ENCODE data around the gene SOX4. TPM values are rescaled to one million over a fixed set of nuclear protein-coding genes. Genes with fewer than 3 reads are reported as not detected.

Gene SOX4
- total RNA-seq, 1 experiment from 2014 or later, result 59.3 TPM

- no peak for DNase-seq (ENCODE audit: extremely low read depth, low read depth)
Measured at GRCh38 chr6:21592953-21593352, 598 bp upstream of the SOX4 start.

- no peak for DNase-seq (ENCODE audit: extremely low read depth, low read depth)
Measured at GRCh38 chr6:21593927-21594415, 420 bp downstream of the SOX4 start.

DNA sequence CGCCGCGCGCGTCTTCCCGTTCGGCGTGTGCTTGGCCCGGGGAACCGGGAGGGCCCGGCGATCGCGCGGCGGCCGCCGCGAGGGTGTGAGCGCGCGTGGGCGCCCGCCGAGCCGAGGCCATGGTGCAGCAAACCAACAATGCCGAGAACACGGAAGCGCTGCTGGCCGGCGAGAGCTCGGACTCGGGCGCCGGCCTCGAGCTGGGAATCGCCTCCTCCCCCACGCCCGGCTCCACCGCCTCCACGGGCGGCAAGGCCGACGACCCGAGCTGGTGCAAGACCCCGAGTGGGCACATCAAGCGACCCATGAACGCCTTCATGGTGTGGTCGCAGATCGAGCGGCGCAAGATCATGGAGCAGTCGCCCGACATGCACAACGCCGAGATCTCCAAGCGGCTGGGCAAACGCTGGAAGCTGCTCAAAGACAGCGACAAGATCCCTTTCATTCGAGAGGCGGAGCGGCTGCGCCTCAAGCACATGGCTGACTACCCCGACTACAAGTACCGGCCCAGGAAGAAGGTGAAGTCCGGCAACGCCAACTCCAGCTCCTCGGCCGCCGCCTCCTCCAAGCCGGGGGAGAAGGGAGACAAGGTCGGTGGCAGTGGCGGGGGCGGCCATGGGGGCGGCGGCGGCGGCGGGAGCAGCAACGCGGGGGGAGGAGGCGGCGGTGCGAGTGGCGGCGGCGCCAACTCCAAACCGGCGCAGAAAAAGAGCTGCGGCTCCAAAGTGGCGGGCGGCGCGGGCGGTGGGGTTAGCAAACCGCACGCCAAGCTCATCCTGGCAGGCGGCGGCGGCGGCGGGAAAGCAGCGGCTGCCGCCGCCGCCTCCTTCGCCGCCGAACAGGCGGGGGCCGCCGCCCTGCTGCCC is 1.1 kb downstream of the SOX4 start:
- no peak for DNase-seq (ENCODE audit: extremely low read depth, low read depth)

GRCh38 chr6:21595285-21596144 is 2.0 kb downstream of the SOX4 start:
- DNase-seq (ENCODE audit: extremely low read depth, low read depth), result no peak

DNA sequence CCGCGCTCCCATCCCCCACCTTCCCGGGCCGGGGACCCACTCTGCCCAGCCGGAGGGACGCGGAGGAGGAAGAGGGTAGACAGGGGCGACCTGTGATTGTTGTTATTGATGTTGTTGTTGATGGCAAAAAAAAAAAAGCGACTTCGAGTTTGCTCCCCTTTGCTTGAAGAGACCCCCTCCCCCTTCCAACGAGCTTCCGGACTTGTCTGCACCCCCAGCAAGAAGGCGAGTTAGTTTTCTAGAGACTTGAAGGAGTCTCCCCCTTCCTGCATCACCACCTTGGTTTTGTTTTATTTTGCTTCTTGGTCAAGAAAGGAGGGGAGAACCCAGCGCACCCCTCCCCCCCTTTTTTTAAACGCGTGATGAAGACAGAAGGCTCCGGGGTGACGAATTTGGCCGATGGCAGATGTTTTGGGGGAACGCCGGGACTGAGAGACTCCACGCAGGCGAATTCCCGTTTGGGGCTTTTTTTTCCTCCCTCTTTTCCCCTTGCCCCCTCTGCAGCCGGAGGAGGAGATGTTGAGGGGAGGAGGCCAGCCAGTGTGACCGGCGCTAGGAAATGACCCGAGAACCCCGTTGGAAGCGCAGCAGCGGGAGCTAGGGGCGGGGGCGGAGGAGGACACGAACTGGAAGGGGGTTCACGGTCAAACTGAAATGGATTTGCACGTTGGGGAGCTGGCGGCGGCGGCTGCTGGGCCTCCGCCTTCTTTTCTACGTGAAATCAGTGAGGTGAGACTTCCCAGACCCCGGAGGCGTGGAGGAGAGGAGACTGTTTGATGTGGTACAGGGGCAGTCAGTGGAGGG is 2.8 kb downstream of the SOX4 start:
- DNase-seq (ENCODE audit: extremely low read depth, low read depth), result peak; percentile 40

DNA sequence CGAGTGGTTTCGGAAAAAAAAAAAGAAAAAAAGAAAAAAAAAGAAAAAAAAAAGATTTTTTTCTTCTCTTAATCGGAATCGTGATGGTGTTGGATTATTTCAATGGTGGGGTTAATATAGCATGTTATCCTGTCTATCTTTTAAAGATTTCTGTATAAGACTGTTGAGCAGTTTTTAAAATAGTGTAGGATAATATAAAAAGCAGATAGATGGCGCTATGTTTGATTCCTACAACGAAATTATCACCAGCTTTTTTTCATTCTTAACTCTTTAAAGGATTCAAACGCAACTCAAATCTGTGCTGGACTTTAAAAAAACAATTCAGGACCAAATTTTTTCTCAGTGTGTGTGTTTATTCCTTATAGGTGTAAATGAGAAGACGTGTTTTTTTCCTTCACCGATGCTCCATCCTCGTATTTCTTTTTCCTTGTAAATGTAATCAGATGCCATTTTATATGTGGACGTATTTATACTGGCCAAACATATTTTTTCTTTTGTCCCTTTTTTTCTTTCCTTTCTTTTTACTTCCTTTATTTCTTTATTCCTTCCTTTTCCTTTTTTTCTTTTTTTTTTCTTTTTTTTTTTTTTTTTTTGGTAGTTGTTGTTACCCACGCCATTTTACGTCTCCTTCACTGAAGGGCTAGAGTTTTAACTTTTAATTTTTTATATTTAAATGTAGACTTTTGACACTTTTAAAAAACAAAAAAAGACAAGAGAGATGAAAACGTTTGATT is 3.6 kb downstream of the SOX4 start:
- peak; percentile 33 for DNase-seq (ENCODE audit: extremely low read depth, low read depth)

DNA sequence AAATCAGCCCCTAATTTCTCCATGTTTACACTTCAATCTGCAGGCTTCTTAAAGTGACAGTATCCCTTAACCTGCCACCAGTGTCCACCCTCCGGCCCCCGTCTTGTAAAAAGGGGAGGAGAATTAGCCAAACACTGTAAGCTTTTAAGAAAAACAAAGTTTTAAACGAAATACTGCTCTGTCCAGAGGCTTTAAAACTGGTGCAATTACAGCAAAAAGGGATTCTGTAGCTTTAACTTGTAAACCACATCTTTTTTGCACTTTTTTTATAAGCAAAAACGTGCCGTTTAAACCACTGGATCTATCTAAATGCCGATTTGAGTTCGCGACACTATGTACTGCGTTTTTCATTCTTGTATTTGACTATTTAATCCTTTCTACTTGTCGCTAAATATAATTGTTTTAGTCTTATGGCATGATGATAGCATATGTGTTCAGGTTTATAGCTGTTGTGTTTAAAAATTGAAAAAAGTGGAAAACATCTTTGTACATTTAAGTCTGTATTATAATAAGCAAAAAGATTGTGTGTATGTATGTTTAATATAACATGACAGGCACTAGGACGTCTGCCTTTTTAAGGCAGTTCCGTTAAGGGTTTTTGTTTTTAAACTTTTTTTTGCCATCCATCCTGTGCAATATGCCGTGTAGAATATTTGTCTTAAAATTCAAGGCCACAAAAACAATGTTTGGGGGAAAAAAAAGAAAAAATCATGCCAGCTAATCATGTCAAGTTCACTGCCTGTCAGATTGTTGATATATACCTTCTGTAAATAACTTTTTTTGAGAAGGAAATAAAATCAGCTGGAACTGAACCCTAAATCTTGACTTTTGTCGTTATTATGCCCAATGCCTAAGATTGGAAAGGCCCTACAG is 4.5 kb downstream of the SOX4 start:
- no peak for DNase-seq (ENCODE audit: extremely low read depth, low read depth)

DNA sequence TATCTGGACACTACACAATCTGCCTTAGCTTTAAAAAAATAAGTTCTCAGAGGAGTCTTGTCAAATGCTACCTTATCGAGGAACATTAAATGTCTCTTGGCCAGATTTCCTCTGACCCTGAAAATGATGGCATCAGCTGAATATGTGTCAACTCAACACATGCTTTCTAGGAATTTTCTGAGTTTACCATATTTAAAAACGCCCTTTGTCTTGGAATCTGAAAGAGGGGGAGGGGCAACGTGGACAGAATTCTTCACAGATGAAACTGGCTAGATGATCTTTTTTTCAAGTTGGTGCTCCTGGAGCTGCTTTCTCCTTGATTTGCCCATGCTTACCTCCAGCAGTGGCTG is 5.1 kb downstream of the SOX4 start:
- DNase-seq (ENCODE audit: extremely low read depth, low read depth), result no peak

DNA sequence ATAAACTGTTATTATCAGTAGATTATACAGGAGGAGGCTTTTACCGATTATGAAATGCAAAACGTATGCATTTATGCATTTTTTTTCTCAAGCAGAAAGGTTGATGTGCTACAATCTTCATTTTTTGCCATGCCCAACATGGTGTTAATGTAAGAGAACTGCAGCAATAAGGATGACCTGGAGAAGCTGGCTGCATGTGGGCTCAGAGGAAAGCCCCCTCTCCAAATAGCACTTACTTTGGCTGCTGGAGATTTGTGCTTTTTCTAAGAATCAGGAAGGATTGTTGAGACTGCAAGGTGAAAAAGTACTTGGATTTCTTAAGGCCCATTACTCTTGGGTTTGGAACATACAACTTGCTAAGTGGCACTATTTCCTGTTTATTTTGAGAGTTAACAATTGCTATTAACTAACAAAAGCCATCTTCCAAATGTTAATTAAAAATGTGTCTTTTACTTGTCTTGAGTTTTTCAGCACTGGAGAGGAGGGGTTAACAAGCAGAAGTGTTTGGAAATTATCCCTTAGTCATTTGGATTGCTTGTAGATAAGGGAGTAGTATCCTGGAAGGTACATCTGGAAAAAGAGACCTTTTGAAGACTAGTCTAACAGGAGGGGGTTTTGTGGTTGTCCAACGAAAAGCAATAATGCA is 5.6 kb downstream of the SOX4 start:
- DNase-seq (ENCODE audit: extremely low read depth, low read depth), result no peak

- no peak for DNase-seq (ENCODE audit: extremely low read depth, low read depth)
Measured at GRCh38 chr6:21601339-21601923, 7.9 kb downstream of the SOX4 start.

DNA sequence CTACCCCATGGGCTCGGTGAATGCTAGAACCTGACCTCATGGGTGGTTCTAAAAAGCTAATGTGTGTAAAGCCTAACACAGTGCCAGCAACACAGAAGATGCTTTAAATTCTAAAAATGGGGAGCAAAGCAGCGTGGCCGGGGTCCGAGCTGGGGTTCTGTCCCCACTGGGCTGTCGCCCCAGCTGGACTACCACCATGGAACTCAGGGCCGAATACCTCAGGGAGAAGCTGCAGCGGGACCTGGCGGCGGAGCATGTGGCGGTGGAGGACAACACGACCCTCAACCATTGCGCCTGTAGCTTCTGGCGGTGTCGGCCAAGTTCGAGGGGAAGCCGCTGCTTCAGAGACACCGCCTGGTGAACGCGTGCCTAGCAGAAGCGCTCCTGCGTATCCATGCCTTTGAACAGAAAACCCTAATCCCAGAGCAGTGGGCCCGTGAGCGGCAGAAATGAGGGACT is 8.4 kb downstream of the SOX4 start:
- DNase-seq (ENCODE audit: extremely low read depth, low read depth), result no peak

DNA sequence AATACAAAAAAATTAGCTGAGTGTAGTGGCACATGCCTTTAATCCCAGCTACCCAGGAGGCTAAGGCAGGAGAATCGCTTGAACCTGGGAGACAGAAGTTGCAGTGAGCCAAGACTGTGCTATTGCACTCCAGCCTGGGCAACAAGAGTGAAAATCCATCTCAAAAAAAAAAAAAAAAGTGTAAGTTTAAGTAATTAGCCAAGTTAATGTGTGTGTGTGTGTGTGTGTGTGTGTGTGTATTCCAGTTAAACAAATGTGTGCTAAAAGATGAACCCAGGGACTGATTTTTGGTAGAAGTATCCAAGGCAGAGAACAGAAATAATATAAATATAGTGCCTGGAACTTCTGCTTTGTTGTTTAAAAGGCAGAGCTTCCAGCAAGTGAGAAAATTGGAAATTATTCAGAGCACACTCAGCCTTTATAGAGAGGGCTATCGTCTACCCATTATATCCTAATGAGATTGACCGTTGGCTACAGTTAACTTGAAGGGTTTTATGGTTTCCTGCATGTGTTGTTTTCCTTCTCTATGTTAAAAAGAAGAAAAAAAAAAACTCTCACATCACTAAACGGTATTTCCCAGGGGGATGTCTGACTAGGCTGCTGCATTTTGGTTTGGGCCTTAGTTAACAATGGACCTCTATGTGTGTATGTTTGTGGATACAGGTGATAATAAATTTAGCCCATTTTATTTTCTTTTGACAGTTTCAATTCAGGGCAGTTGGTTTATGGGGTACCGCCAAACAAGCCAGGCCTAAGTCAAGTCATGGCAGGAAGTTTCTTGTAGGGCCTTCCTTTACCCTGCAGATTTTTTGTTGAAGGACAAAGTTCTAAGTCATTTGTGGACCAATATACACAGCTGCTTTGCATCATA is 9.8 kb downstream of the SOX4 start:
- DNase-seq (ENCODE audit: extremely low read depth, low read depth), result no peak

- no peak for DNase-seq (ENCODE audit: extremely low read depth, low read depth)
Measured at GRCh38 chr6:21604081-21604480, 10.5 kb downstream of the SOX4 start.

DNA sequence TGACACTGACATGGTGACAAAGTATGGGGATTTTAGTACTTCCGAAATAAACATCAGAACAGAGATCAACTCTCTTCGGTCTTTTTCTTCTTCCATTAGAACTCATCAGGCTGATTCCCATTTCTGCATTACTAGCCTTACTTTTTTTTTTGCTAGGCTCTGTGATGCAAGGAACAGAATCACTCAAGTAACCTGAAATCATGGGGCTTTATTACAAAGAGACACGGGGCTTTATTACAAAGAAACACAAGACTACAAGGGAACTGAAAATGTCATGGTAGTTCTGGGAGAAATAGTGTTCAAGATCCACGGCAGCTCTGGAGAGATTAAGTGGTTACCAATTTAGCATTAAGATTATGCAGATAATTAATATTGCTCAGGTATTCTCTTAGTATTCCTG is 11.6 kb downstream of the SOX4 start:
- DNase-seq (ENCODE audit: extremely low read depth, low read depth), result no peak

DNA sequence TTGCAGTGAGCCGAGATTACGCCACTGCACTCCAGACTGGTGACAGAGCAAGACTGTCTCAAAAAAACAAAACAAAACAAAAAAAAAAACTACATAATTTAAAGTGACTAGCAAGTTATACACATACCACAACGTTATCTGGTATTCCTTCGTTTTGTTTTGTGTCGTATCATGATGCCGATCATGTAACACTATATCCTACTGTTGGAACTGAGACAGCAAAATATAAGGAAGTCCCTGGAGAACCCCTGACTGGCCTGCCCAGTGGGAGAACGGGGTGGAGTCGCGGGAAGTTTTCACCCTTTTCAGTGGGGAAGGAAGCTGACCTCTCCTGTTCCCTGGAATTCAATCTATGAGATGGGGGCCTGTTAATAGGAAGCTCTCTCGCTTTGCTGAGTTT is 15.1 kb downstream of the SOX4 start:
- DNase-seq (ENCODE audit: extremely low read depth, low read depth), result no peak

GRCh38 chr6:21609881-21610329 is 16.4 kb downstream of the SOX4 start:
- no peak for DNase-seq (ENCODE audit: extremely low read depth, low read depth)

DNA sequence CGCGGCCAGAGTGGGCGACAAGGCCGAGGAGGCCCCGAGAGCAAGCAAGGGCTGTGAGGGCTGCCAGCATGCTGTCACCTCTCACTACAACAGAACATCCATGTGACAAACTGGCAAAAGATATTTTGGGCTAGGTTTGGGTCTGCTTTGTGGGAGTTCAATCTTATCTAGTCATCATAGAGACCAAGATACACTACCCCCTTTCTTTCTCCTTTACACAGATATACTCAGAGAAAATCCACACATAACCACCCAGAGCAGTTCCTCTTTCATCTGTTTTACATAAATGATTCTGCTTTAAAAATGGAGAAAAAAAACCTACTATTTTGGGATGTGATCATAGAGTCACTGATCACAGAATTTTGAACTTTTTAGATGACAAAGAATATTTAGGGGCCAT is 16.8 kb downstream of the SOX4 start:
- DNase-seq (ENCODE audit: extremely low read depth, low read depth), result no peak
